K562 (cell line): ENCODE data around the gene NONO. TPM values are rescaled to one million over a fixed set of nuclear protein-coding genes. Genes with fewer than 3 reads are reported as not detected.

ENCODE experiments used
- CREB5 ChIP-seq: fragments of 250-450 bp; sonication (Bioruptor Pico); IDR thresholded peaks from 2 replicates; pipeline ENCODE4 v1.5.0; 2020; ENCODE audit warnings: mild to moderate bottlenecking
- HDAC3 ChIP-seq: fragments of 450-650 bp; IDR thresholded peaks from 2 replicates; pipeline ENCODE4 v1.6.1; 2018; ENCODE audit warnings: borderline replicate concordance, mild to moderate bottlenecking, moderate library complexity; ENCODE audit not compliant: partially characterized antibody
- NBN ChIP-seq: fragments of 450-650 bp; IDR thresholded peaks from 2 replicates; pipeline ENCODE4 v1.6.1; 2016; ENCODE audit warnings: low read depth, mild to moderate bottlenecking
- NCOA4 ChIP-seq: fragments of 450-650 bp; IDR thresholded peaks from 2 replicates; pipeline ENCODE4 v1.6.1; 2018; ENCODE audit warnings: mild to moderate bottlenecking; ENCODE audit not compliant: partially characterized antibody
- NR2C2 ChIP-seq, 2 experiments: fragments of 200-800 bp in 1 of 2; sonication (Bioruptor generic) in 1 of 2; sonication (generic) in 1 of 2; formaldehyde crosslinking in 1 of 2; IDR thresholded peaks; 2 replicates each; pipeline versions ENCODE4 v1.6.1 to v1.8.0; 2016 to 2022; ENCODE audit warnings: mild to moderate bottlenecking in 1 of 2, missing compliant biosample characterization in 1 of 2, missing genetic modification characterization in 1 of 2, missing genetic modification reagents in 1 of 2
- TCF3 ChIP-seq: sonication (generic); formaldehyde crosslinking; IDR thresholded peaks from 2 replicates; pipeline ENCODE4 v1.4.0; 2020; ENCODE audit warnings: mild to moderate bottlenecking, missing genetic modification reagents
- ZNF318 ChIP-seq, 2 experiments: fragments of 450-650 bp; IDR thresholded peaks; 2 replicates each; pipeline ENCODE4 v1.6.1; 2016; ENCODE audit warnings: mild to moderate bottlenecking in 2 of 2, borderline replicate concordance in 1 of 2, low read depth in 1 of 2, moderate library complexity in 1 of 2
- ZNF436 ChIP-seq: fragments of 250-450, 450-650 bp; sonication (Bioruptor Pico); formaldehyde crosslinking; IDR thresholded peaks from 2 replicates; pipeline ENCODE4 v1.7.0; 2020; ENCODE audit warnings: mild to moderate bottlenecking
- ZNF507 ChIP-seq: conservative IDR thresholded peaks from 2 replicates; pipeline ENCODE4 v1.6.1; 2017; ENCODE audit warnings: missing genetic modification characterization, missing compliant biosample characterization
- ZNF518B ChIP-seq: fragments of 250-450 bp; sonication (Bioruptor Pico); IDR thresholded peaks from 2 replicates; pipeline ENCODE4 v1.5.0; 2021; ENCODE audit warnings: mild to moderate bottlenecking, moderate library complexity
- polyA plus RNA-seq, 8 experiments: library from polyadenylated mRNA; depleted of rRNA in 4 of 8; stranded (reverse) in 5 of 8; unstranded in 3 of 8; fragments of >200 nt; fragmentation: Nextera tagmentation in 2 of 8; fragmentation: Illumina TruSeq in 1 of 8; extraction: Ambion mirVana in 2 of 8; extraction: Trizol in 1 of 8; gene quantifications; 2 replicates each; pipeline versions ENCODE4 v1.2.1 to v1.2.3, GENCODE V29; 2011 to 2014; ENCODE audit warnings: inconsistent platforms in 1 of 8, missing spikeins in 1 of 8
- total RNA-seq, 7 experiments: library from RNA; depleted of rRNA in 6 of 7; stranded (reverse); fragments of >200 nt in 6 of 7; fragmentation: Illumina TruSeq in 2 of 7; extraction: Trizol in 2 of 7; gene quantifications; 2 replicates each; pipeline versions ENCODE4 v1.2.1 to v1.2.3, GENCODE V29; 2011 to 2021; ENCODE audit warnings: low replicate concordance in 1 of 7

Gene NONO
- total and polyA plus RNA-seq, 9 of the 15 experiments (the other 6 are each of a cell fraction or from before 2014, with no cell fraction given) = 333 to 651 (median 451) TPM

GRCh38 chrX:71283403-71284143 lies at the start of gene NONO (continued):
- TF ChIP-seq ZNF318 (IDR thresholded peaks at IDR 0.05; ENCODE audit: borderline replicate concordance in 1 of 2, low read depth in 1 of 2) (no peak), TCF3 (CRISPR knock-in tag) (no peak), ZNF518B (CRISPR knock-in tag) (no peak), ZNF507 (tag) (no peak), NBN (0 out of 2 replicates have a peak, but pooled peaks have one; percentile 30), HDAC3 (no peak), ZNF436 (no peak), CREB5 (CRISPR knock-in tag) (no peak), NR2C2 (CRISPR knock-in tag; IDR thresholded peaks at IDR 0.05) (no peak), NR2C2 (tag; IDR thresholded peaks at IDR 0.05) (peak; percentile 49; the same call in 1 of the 2 replicates), NCOA4 (no peak)
